GM12891 (cell line): ENCODE measurements around the gene SUSD5.

Source experiments
- POLR2A ChIP-seq: IDR thresholded peaks from 2 replicates; pipeline ENCODE4 v1.6.1; 2011; ENCODE audit warnings: low read depth, low read length, control low read depth
- POLR2AphosphoS5 ChIP-seq: IDR thresholded peaks from 2 replicates; pipeline ENCODE4 v1.6.1; 2011; ENCODE audit warnings: low read depth, low read length, control low read depth
- POU2F2 ChIP-seq: IDR thresholded peaks from 2 replicates; pipeline ENCODE4 v1.6.1; 2011; ENCODE audit warnings: low read depth, mild to moderate bottlenecking, control low read depth, low read length, moderate library complexity
- TAF1 ChIP-seq: IDR thresholded peaks from 2 replicates; pipeline ENCODE4 v1.6.1; 2011; ENCODE audit warnings: low read depth, low read length, control low read depth

GRCh38 chr3:33187368-33187634, 31.3 kb downstream of the SUSD5 start:
- TF ChIP-seq POLR2A (no peak), TAF1 (no peak), POLR2AphosphoS5 (no peak), POU2F2 (no peak)
